HG02970 (cell line): Measurements from ENCODE around the gene CMPK2.

ENCODE experiments used
- ATAC-seq: cut with Tn5 transposase; IDR thresholded peaks from one replicate; pipeline ENCODE4 v1.9.1; 2021; ENCODE audit warnings: mild to moderate bottlenecking, moderate library complexity, moderate number of reproducible peaks; ENCODE audit not compliant: unreplicated experiment, low FRiP score

Gene CMPK2

GRCh38 chr2:6846967-6847681 is 18.6 kb downstream of the CMPK2 start:
- ATAC-seq = no peak

GRCh38 chr2:6846540-6846939 is 19.2 kb downstream of the CMPK2 start:
- no peak for ATAC-seq

GRCh38 chr2:6845903-6846302 is 19.8 kb downstream of the CMPK2 start:
- ATAC-seq = no peak

GRCh38 chr2:6845312-6845711 is 20.4 kb downstream of the CMPK2 start:
- ATAC-seq = no peak

- ATAC-seq = no peak
These were observed 24.0 kb downstream of the CMPK2 start for GRCh38 chr2:6841537-6842287.

- no peak for ATAC-seq
These were observed 26.9 kb downstream of the CMPK2 start for GRCh38 chr2:6838673-6839319.

- no peak for ATAC-seq
These were observed 30.2 kb downstream of the CMPK2 start for GRCh38 chr2:6835467-6835866.

GRCh38 chr2:6834163-6834562 is 31.5 kb downstream of the CMPK2 start:
- no peak for ATAC-seq

- no peak for ATAC-seq
These were observed 32.5 kb downstream of the CMPK2 start for GRCh38 chr2:6833300-6833604.

GRCh38 chr2:6832596-6833299 is 33.0 kb downstream of the CMPK2 start:
- ATAC-seq = no peak

GRCh38 chr2:6831229-6831628 is 34.5 kb downstream of the CMPK2 start:
- no peak for ATAC-seq

GRCh38 chr2:6828299-6828584 is 37.5 kb downstream of the CMPK2 start:
- ATAC-seq = no peak

- no peak for ATAC-seq
These were observed 38.0 kb downstream of the CMPK2 start for GRCh38 chr2:6827566-6828298.

GRCh38 chr2:6826081-6826913 is 39.4 kb downstream of the CMPK2 start:
- peak; percentile 91 for ATAC-seq

- no peak for ATAC-seq
These were observed 40.7 kb downstream of the CMPK2 start for GRCh38 chr2:6824962-6825361.

GRCh38 chr2:6823111-6823510 is 42.6 kb downstream of the CMPK2 start:
- no peak for ATAC-seq

GRCh38 chr2:6822406-6822805 is 43.3 kb downstream of the CMPK2 start:
- ATAC-seq = no peak

- no peak for ATAC-seq
These were observed 44.7 kb downstream of the CMPK2 start for GRCh38 chr2:6820903-6821584.

- no peak for ATAC-seq
These were observed 45.5 kb downstream of the CMPK2 start for GRCh38 chr2:6820236-6820635.
